Measurements from ENCODE around the gene RALGAPA2.

DNA sequence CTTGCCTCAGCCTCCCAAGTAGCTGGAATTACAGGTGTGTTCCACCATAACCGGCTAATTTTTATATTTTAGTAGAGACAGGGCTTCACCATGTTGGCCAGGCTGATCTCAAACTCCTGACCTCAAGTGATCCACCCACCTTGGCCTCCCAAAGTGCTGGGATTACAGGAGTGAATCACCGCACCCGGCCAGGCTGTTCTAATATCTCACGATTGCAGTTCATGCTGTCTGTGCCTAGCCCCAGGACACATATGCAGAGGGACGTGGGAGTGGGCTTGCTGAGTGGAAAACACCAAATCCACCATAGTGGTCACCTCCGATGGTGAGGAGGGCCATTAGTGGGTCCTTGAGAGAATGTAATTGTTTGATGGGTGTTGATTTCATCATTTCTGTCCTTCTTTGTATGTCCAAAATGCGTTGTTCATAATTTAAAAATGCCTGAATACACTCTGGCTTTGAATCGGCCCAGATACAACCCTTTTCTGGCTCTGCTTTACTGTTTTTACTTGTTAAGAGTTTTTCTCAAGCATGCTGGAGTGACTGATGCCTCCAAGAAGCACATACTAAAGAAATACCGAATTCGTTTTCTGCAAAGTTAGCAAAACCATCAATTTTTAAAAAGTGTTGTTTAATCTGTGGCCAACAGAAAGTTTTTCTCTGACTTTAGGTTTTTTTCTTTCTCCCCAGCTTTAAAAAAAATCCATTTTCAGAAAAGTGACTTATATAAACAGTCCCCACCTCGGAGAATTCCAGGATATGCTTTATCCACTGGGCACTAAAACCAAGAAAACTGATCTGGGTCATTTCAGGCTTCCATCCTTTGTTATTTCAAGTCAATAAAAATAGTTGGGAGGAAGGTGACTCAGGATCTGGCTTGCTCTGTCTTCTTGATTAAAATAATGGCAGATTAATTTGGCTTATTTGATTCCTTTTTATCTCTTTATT, 18.8 kb upstream of the RALGAPA2 start:
- TF ChIP-seq, protein P1, sequence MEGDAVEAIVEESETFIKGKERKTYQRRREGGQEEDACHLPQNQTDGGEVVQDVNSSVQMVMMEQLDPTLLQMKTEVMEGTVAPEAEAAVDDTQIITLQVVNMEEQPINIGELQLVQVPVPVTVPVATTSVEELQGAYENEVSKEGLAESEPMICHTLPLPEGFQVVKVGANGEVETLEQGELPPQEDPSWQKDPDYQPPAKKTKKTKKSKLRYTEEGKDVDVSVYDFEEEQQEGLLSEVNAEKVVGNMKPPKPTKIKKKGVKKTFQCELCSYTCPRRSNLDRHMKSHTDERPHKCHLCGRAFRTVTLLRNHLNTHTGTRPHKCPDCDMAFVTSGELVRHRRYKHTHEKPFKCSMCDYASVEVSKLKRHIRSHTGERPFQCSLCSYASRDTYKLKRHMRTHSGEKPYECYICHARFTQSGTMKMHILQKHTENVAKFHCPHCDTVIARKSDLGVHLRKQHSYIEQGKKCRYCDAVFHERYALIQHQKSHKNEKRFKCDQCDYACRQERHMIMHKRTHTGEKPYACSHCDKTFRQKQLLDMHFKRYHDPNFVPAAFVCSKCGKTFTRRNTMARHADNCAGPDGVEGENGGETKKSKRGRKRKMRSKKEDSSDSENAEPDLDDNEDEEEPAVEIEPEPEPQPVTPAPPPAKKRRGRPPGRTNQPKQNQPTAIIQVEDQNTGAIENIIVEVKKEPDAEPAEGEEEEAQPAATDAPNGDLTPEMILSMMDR (IDR thresholded peaks at IDR 0.05) = no peak
- TF ChIP-seq, protein P2, sequence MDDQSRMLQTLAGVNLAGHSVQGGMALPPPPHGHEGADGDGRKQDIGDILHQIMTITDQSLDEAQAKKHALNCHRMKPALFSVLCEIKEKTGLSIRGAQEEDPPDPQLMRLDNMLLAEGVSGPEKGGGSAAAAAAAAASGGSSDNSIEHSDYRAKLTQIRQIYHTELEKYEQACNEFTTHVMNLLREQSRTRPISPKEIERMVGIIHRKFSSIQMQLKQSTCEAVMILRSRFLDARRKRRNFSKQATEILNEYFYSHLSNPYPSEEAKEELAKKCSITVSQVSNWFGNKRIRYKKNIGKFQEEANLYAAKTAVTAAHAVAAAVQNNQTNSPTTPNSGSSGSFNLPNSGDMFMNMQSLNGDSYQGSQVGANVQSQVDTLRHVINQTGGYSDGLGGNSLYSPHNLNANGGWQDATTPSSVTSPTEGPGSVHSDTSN (IDR thresholded peaks at IDR 0.05) = no peak
- TF ChIP-seq FOXM1 (IDR thresholded peaks at IDR 0.05; ENCODE audit: low read depth) (no peak), SIN3A (IDR thresholded peaks at IDR 0.05; ENCODE audit: borderline replicate concordance, low read depth, low read length) (no peak), RFX5 (IDR thresholded peaks at IDR 0.05; ENCODE audit: low read length) (no peak), NFIC (IDR thresholded peaks at IDR 0.05; ENCODE audit: borderline replicate concordance) (no peak), POLR2AphosphoS5 (IDR thresholded peaks at IDR 0.05; ENCODE audit: low read depth, low read length) (no peak), EZH2phosphoT487 (IDR thresholded peaks at IDR 0.05; ENCODE audit: borderline replicate concordance, low read depth) (no peak), EP300 (IDR thresholded peaks at IDR 0.05; ENCODE audit: borderline replicate concordance in 1 of 2, low read depth in 1 of 2, low read length in 1 of 2) (no peak), GABPA (IDR thresholded peaks at IDR 0.05; ENCODE audit: low read depth) (no peak)
- TF ChIP-seq, protein P3, sequence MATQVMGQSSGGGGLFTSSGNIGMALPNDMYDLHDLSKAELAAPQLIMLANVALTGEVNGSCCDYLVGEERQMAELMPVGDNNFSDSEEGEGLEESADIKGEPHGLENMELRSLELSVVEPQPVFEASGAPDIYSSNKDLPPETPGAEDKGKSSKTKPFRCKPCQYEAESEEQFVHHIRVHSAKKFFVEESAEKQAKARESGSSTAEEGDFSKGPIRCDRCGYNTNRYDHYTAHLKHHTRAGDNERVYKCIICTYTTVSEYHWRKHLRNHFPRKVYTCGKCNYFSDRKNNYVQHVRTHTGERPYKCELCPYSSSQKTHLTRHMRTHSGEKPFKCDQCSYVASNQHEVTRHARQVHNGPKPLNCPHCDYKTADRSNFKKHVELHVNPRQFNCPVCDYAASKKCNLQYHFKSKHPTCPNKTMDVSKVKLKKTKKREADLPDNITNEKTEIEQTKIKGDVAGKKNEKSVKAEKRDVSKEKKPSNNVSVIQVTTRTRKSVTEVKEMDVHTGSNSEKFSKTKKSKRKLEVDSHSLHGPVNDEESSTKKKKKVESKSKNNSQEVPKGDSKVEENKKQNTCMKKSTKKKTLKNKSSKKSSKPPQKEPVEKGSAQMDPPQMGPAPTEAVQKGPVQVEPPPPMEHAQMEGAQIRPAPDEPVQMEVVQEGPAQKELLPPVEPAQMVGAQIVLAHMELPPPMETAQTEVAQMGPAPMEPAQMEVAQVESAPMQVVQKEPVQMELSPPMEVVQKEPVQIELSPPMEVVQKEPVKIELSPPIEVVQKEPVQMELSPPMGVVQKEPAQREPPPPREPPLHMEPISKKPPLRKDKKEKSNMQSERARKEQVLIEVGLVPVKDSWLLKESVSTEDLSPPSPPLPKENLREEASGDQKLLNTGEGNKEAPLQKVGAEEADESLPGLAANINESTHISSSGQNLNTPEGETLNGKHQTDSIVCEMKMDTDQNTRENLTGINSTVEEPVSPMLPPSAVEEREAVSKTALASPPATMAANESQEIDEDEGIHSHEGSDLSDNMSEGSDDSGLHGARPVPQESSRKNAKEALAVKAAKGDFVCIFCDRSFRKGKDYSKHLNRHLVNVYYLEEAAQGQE (IDR thresholded peaks at IDR 0.05; ENCODE audit: low read depth, low read length) = no peak
- TF ChIP-seq, protein P4, sequence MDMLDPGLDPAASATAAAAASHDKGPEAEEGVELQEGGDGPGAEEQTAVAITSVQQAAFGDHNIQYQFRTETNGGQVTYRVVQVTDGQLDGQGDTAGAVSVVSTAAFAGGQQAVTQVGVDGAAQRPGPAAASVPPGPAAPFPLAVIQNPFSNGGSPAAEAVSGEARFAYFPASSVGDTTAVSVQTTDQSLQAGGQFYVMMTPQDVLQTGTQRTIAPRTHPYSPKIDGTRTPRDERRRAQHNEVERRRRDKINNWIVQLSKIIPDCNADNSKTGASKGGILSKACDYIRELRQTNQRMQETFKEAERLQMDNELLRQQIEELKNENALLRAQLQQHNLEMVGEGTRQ (IDR thresholded peaks at IDR 0.05; ENCODE audit: borderline replicate concordance, low read depth, low read length) = no peak
- TF ChIP-seq, protein P5, sequence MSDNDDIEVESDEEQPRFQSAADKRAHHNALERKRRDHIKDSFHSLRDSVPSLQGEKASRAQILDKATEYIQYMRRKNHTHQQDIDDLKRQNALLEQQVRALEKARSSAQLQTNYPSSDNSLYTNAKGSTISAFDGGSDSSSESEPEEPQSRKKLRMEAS (IDR thresholded peaks at IDR 0.05; ENCODE audit: low read depth) = no peak
